ENCODE data around the gene NAA80. TPM values are rescaled to one million over a fixed set of nuclear protein-coding genes. Genes with fewer than 3 reads are reported as not detected.

The NAA80 gene
- total and polyA plus RNA-seq, 2 of the 13 experiments (the other 11 are each of a cell fraction or from before 2014, with no cell fraction given): 3.4 to 8.7 TPM

DNA sequence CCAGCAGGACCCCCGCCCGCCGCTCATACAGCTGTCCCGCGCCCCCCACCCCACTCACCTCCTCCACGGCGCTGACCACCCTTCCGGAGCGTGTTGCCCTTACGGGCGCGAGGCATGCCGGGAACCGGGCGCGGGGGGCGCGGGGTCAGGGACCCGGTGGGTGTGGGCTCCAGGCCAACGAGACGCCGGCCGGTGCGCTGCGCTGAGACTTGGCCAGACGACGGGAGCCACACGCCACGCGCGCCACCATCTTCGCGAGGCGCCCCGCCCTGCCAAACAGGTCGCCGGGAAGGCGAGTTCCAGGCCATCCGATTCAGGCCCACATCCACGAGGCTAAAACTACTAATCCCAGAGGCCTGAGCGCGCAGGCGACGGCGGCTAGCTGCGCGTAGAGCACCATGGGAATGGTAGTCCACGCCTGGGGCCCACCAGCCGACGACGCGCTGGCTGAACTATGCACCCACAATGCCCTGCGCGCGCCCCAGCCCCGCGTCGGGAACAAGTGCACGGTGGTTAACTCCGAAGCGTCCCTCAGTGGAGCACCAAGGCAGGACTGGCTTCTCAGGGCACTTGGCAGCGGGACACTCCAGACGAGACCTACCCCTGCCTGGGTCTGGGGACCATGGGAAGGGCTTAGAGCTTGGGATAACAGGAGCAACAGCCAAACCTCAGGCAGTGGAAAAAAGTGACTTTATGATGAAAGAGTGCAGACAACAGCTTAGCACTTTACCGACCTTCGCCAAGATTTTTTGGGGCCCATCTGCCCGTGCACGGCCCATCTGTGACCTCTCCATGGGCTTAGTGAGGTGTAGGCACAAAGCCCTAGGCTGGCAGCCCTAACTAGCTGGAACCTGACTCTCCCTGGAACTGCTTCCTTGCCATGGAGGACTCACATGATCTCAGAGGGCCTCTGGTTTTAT is 6.8 kb downstream of the NAA80 start, which contains the start of gene IFRD2 (continued):
- TF ChIP-seq DMAP1 (CRISPR knock-in tag; IDR thresholded peaks at IDR 0.05) (peak; percentile 80; the same call in 1 of the 2 replicates), MBD4 (IDR thresholded peaks at IDR 0.05; ENCODE audit: borderline replicate concordance, low read length) (no peak), RARG (CRISPR knock-in tag; IDR thresholded peaks at IDR 0.05; ENCODE audit: low read depth) (no peak), ZNF501 (CRISPR knock-in tag; IDR thresholded peaks at IDR 0.05) (peak; percentile 95), HMGA1 (CRISPR knock-in tag; conservative IDR thresholded peaks at IDR 0.05) (no peak), FOXK1 (CRISPR knock-in tag; IDR thresholded peaks at IDR 0.05; ENCODE audit: borderline replicate concordance, low read depth) (peak; percentile 90), ZNF746 (CRISPR knock-in tag; IDR thresholded peaks at IDR 0.05) (no peak), CBX5 (CRISPR knock-in tag; IDR thresholded peaks at IDR 0.05; ENCODE audit: borderline replicate concordance) (peak; percentile 51; the same call in 1 of the 2 replicates), PCBP1 (IDR thresholded peaks at IDR 0.05; ENCODE audit: borderline replicate concordance, low read depth, low read length) (0 out of 2 replicates have a peak, but pooled peaks have one; percentile 65), ZNF598 (CRISPR knock-in tag; IDR thresholded peaks at IDR 0.05; ENCODE audit: borderline replicate concordance) (0 out of 2 replicates have a peak, but pooled peaks have one; percentile 22), NFYC (CRISPR knock-in tag; IDR thresholded peaks at IDR 0.05) (peak; percentile 48; the same call in 1 of the 2 replicates), RFXANK (CRISPR knock-in tag; IDR thresholded peaks at IDR 0.05) (peak; percentile 47; the same call in 1 of the 2 replicates), HDAC2 (CRISPR knock-in tag; IDR thresholded peaks at IDR 0.05) (peak; percentile 66; the same call in 1 of the 2 replicates), PITX1 (CRISPR knock-in tag; IDR thresholded peaks at IDR 0.05) (peak; percentile 62), KAT8 (CRISPR knock-in tag; IDR thresholded peaks at IDR 0.05) (peak; percentile 81)
- TF ChIP-seq, protein P1, sequence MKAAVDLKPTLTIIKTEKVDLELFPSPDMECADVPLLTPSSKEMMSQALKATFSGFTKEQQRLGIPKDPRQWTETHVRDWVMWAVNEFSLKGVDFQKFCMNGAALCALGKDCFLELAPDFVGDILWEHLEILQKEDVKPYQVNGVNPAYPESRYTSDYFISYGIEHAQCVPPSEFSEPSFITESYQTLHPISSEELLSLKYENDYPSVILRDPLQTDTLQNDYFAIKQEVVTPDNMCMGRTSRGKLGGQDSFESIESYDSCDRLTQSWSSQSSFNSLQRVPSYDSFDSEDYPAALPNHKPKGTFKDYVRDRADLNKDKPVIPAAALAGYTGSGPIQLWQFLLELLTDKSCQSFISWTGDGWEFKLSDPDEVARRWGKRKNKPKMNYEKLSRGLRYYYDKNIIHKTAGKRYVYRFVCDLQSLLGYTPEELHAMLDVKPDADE (CRISPR knock-in tag; IDR thresholded peaks at IDR 0.05): no peak
- TF ChIP-seq, protein P2, sequence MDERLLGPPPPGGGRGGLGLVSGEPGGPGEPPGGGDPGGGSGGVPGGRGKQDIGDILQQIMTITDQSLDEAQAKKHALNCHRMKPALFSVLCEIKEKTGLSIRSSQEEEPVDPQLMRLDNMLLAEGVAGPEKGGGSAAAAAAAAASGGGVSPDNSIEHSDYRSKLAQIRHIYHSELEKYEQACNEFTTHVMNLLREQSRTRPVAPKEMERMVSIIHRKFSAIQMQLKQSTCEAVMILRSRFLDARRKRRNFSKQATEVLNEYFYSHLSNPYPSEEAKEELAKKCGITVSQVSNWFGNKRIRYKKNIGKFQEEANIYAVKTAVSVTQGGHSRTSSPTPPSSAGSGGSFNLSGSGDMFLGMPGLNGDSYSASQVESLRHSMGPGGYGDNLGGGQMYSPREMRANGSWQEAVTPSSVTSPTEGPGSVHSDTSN (CRISPR knock-in tag; IDR thresholded peaks at IDR 0.05): no peak
- TF ChIP-seq, protein P3, sequence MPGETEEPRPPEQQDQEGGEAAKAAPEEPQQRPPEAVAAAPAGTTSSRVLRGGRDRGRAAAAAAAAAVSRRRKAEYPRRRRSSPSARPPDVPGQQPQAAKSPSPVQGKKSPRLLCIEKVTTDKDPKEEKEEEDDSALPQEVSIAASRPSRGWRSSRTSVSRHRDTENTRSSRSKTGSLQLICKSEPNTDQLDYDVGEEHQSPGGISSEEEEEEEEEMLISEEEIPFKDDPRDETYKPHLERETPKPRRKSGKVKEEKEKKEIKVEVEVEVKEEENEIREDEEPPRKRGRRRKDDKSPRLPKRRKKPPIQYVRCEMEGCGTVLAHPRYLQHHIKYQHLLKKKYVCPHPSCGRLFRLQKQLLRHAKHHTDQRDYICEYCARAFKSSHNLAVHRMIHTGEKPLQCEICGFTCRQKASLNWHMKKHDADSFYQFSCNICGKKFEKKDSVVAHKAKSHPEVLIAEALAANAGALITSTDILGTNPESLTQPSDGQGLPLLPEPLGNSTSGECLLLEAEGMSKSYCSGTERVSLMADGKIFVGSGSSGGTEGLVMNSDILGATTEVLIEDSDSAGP (CRISPR knock-in tag; IDR thresholded peaks at IDR 0.05; ENCODE audit: borderline replicate concordance): peak; percentile 89
- TF ChIP-seq, protein P4, sequence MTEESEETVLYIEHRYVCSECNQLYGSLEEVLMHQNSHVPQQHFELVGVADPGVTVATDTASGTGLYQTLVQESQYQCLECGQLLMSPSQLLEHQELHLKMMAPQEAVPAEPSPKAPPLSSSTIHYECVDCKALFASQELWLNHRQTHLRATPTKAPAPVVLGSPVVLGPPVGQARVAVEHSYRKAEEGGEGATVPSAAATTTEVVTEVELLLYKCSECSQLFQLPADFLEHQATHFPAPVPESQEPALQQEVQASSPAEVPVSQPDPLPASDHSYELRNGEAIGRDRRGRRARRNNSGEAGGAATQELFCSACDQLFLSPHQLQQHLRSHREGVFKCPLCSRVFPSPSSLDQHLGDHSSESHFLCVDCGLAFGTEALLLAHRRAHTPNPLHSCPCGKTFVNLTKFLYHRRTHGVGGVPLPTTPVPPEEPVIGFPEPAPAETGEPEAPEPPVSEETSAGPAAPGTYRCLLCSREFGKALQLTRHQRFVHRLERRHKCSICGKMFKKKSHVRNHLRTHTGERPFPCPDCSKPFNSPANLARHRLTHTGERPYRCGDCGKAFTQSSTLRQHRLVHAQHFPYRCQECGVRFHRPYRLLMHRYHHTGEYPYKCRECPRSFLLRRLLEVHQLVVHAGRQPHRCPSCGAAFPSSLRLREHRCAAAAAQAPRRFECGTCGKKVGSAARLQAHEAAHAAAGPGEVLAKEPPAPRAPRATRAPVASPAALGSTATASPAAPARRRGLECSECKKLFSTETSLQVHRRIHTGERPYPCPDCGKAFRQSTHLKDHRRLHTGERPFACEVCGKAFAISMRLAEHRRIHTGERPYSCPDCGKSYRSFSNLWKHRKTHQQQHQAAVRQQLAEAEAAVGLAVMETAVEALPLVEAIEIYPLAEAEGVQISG (CRISPR knock-in tag; IDR thresholded peaks at IDR 0.05): peak; percentile 96
